Cardiac fibroblast (primary cell): ENCODE measurements around the gene METAP1D.
"Not testable (repeated sequence)": the region's sequence is repeated elsewhere in the genome, so short reads cannot be mapped to it uniquely, and the experiment has no call there.

Experiments used
- DNase-seq, 2 donors: peaks; one replicate each; pipeline versions ENCODE4 v3.0.0 to v3.0.0-alpha.2; 2010; ENCODE audit warnings: low read depth in 2 of 2
- H3K4me3 ChIP-seq, 2 donors: replicated peaks in 1 of 2; 1 replicate in 1 of 2; 2 replicates in 1 of 2; pipeline ENCODE4 v1.5.1; 2011; ENCODE audit warnings: low read depth in 2 of 2, low read length in 2 of 2, mild to moderate bottlenecking in 2 of 2, moderate library complexity in 1 of 2
- TF ChIP-seq, protein P1 (sequence below): IDR thresholded peaks from one replicate; pipeline ENCODE4 v1.5.1; 2011; ENCODE audit warnings: low read depth, mild to moderate bottlenecking, low read length, inconsistent platforms

Gene METAP1D

GRCh38 chr2:171991027-171991426 is 8.7 kb upstream of the METAP1D start:
- TF ChIP-seq, protein P1, sequence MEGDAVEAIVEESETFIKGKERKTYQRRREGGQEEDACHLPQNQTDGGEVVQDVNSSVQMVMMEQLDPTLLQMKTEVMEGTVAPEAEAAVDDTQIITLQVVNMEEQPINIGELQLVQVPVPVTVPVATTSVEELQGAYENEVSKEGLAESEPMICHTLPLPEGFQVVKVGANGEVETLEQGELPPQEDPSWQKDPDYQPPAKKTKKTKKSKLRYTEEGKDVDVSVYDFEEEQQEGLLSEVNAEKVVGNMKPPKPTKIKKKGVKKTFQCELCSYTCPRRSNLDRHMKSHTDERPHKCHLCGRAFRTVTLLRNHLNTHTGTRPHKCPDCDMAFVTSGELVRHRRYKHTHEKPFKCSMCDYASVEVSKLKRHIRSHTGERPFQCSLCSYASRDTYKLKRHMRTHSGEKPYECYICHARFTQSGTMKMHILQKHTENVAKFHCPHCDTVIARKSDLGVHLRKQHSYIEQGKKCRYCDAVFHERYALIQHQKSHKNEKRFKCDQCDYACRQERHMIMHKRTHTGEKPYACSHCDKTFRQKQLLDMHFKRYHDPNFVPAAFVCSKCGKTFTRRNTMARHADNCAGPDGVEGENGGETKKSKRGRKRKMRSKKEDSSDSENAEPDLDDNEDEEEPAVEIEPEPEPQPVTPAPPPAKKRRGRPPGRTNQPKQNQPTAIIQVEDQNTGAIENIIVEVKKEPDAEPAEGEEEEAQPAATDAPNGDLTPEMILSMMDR = no peak
- DNase-seq = no peak
- H3K4me3 ChIP-seq = no peak overlapping the region

DNA sequence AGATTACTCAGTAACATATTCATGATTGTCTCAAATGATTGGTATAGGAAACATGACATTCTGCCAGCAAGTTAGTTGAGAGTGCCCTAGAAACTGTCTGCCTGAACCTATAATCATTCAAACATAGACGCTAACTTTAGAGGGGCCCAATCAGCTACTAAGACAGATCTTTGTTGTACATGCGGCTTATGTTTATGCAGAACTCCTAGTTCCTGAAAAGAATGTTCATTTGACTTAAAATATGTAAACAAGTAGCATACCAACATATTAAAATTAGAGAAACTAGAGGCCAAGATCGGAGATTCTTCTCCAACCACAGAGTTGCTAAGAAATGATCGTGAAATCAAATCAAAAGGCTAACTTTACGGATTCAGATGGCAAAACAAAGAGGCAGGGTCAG is 4.2 kb upstream of the METAP1D start:
- TF ChIP-seq, protein P1 = no peak
- no peak overlapping the region for H3K4me3 ChIP-seq
- DNase-seq = no peak

- TF ChIP-seq, protein P1 = no peak
- no peak for DNase-seq
- no peak overlapping the region for H3K4me3 ChIP-seq
Observed at GRCh38 chr2:171996021-171996420, 3.7 kb upstream of the METAP1D start.

- DNase-seq, H3K4me3 ChIP-seq: not testable (repeated sequence)
Observed at GRCh38 chr2:171997031-171997430, 2.7 kb upstream of the METAP1D start.

- DNase-seq = no peak
- H3K4me3 ChIP-seq = peak overlapping the region; percentile 46 to 78
- TF ChIP-seq, protein P1 = no peak
Observed at GRCh38 chr2:171999161-171999560, 592 bp upstream of the METAP1D start.

- TF ChIP-seq, protein P1 = no peak
- H3K4me3 ChIP-seq = peak overlapping the region in 1 of 2 donors; percentile 78
- no peak for DNase-seq
Observed at GRCh38 chr2:172000696-172001361, 1.1 kb downstream of the METAP1D start.

DNA sequence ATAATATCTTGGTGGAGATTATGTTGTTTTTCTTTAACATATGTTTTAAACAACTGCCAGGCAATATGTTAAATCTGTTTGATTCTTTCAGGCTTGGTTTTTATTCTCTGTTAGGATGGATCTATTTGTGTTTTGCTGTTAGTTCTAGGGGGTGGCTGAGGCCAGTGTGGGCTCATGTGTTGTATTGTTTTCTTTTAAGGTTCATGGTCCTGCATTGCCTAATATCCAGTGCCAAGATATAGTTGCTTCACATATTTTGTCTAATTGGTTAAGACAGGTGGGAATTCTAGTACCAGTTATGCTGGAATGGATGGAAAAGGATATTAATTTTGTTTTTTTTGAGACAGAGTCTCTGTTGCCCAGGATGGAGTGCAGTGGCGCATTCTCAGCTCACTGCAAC is 7.6 kb downstream of the METAP1D start:
- TF ChIP-seq, protein P1 = no peak
- DNase-seq = no peak
- H3K4me3 ChIP-seq = no peak overlapping the region
